ENCODE data around the gene SOAT2. TPM values are rescaled to one million over a fixed set of nuclear protein-coding genes. Genes with fewer than 3 reads are reported as not detected.
"Not testable (repeated sequence)": the region's sequence is repeated elsewhere in the genome, so short reads cannot be mapped to it uniquely, and the experiment has no call there.

Gene SOAT2
- total RNA-seq, 4 donors from 2014 or later, result not detected

DNA sequence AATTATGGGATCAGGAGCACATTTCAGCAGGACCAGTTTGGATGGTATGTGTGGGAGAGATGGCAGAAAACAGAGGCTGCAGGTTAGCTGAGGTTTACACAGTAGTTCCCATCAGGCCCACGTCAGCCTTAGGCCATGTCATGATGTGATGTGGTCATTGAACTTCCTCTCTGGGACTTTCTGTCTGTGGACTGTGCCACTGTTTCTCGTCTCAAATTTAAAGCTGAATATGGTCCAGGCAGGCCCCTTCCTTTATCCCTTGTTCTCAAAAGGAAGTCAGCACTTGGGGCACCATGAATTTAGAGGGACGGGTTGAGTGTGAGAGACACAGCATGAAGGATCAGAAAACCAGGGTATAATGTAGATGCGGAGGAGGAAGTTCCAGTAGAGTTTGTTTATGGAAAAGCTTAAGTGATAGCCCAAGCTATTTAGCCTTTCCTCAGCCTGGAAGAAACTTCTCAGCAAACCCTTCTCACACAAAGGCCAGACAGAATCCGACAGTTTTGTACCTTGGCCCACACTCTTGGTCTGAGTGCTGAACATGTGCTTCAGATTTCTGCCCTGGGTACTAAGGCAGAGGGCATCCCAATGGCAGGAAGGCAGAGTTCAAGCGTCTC is 9.4 kb upstream of the SOAT2 start:
- no peak for TF ChIP-seq POLR2A (IDR thresholded peaks at IDR 0.05)
- TF ChIP-seq, protein P1, sequence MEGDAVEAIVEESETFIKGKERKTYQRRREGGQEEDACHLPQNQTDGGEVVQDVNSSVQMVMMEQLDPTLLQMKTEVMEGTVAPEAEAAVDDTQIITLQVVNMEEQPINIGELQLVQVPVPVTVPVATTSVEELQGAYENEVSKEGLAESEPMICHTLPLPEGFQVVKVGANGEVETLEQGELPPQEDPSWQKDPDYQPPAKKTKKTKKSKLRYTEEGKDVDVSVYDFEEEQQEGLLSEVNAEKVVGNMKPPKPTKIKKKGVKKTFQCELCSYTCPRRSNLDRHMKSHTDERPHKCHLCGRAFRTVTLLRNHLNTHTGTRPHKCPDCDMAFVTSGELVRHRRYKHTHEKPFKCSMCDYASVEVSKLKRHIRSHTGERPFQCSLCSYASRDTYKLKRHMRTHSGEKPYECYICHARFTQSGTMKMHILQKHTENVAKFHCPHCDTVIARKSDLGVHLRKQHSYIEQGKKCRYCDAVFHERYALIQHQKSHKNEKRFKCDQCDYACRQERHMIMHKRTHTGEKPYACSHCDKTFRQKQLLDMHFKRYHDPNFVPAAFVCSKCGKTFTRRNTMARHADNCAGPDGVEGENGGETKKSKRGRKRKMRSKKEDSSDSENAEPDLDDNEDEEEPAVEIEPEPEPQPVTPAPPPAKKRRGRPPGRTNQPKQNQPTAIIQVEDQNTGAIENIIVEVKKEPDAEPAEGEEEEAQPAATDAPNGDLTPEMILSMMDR (IDR thresholded peaks at IDR 0.05), result no peak
- no peak for TF ChIP-seq POLR2AphosphoS5 (IDR thresholded peaks at IDR 0.05)
- TF ChIP-seq EP300 (IDR thresholded peaks at IDR 0.05), result no peak
- H3K9me3 ChIP-seq, result no peaks in the 10 kb centered on the region
- no peaks in the 10 kb centered on the region for H3K36me3 ChIP-seq
- H3K27me3 ChIP-seq, result no peaks in the 10 kb centered on the region
- no peak overlapping the region for H3K27ac ChIP-seq
- H3K4me1 ChIP-seq, result peaks cover 29% of the 10 kb centered on the region
- peak in 1 of 2 donors; percentile 37 for DNase-seq (ENCODE audit: low spot score in 2 of 2)
- 73% methylated on average over 6 of the region's 6 CpGs for WGBS
- no peak overlapping the region for H3K4me3 ChIP-seq

DNA sequence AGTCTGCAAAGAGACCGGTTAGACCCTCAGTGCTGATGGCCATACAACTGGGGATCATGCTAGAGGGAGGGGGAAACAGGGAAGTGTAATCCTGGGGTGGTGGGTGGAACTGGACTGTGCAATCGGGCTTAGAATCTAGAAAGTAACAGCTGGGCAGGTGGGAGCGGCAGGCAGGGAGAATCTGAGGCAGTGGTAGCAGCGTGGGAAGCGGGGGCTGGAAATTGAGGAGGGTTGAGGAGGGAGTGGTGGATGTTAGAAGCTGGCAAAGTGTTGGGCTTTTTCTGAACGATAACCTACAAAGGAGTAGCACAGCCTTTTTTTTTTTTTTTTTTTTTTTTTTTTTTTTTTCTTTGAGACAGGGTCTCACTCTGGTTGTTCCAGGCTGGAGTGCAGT is 8.9 kb upstream of the SOAT2 start:
- TF ChIP-seq POLR2A (IDR thresholded peaks at IDR 0.05), result no peak
- TF ChIP-seq EP300 (IDR thresholded peaks at IDR 0.05), result no peak
- no peak overlapping the region for H3K27ac ChIP-seq
- WGBS, result 73% methylated on average over 6 of the region's 6 CpGs
- no peaks in the 10 kb centered on the region for H3K27me3 ChIP-seq
- H3K9me3 ChIP-seq, result no peaks in the 10 kb centered on the region
- no peak overlapping the region for H3K4me3 ChIP-seq
- peak in 1 of 2 donors; percentile 45 for DNase-seq (ENCODE audit: low spot score in 2 of 2)
- H3K36me3 ChIP-seq, result no peaks in the 10 kb centered on the region
- peaks cover 35% of the 10 kb centered on the region for H3K4me1 ChIP-seq

DNA sequence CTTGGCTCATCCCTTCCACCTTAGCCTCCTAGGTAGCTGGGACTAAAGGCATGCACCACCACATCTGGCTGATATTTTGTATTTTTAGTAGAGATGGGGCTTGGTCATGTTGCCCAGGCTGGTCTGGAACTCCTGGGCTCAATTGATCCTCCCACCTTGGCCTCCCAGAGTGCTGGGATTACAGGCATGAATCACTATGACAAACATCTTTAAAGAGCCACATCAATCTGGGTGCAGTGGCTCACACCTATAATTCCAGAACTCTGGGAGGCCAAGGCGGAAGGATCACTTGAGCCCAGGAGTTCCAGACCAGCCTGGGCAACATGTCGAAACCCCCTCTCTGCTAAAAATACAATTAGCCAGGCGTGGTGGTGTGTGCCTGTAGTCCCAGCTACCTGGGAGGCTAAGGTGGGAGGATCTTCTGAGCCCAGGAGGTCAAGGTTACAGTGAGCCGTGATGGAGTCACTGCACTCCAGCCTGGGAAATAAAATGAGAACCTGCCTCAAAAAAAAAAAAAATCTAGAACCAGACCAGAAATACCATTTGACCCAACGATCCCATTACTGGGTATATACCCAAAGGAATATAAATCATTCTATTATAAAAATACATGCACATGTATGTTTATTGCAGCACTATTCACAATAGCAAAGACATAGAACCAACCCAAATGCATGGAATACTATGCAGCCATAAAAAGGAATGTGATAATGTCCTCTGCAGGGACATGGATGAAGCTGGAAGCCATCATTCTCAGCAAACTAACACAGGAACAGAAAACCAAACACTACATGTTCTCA is 8.3 kb upstream of the SOAT2 start:
- H3K27me3 ChIP-seq; DNase-seq (ENCODE audit: low spot score in 2 of 2); H3K9me3 ChIP-seq; H3K27ac ChIP-seq; H3K4me3 ChIP-seq; H3K36me3 ChIP-seq: not testable (repeated sequence)
- H3K4me1 ChIP-seq, result peaks cover 39% of the 10 kb centered on the region
- WGBS, result 95% methylated on average over 5 of the region's 5 CpGs

DNA sequence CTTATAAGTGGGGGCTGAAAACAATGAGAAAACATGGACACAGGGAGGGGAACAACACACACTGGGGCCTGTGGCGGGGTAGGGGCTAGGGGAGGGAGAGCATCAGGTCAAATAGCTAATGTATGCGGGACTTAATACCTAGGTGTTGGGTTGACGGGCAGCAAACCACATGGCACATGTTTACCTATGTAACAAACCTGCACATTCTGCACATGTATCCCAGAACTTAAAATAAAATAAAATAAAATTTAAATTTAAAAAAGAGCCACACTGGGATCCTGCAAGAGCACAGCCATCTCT is 7.7 kb upstream of the SOAT2 start:
- H3K36me3 ChIP-seq, H3K4me3 ChIP-seq, H3K9me3 ChIP-seq, H3K27me3 ChIP-seq: not testable (repeated sequence)
- peak in 1 of 2 donors; percentile 38 for DNase-seq (ENCODE audit: low spot score in 2 of 2)
- 97% methylated on average over 3 of the region's 3 CpGs for WGBS
- H3K4me1 ChIP-seq, result peaks cover 45% of the 10 kb centered on the region
- peak overlapping the region; percentile 85 for H3K27ac ChIP-seq

DNA sequence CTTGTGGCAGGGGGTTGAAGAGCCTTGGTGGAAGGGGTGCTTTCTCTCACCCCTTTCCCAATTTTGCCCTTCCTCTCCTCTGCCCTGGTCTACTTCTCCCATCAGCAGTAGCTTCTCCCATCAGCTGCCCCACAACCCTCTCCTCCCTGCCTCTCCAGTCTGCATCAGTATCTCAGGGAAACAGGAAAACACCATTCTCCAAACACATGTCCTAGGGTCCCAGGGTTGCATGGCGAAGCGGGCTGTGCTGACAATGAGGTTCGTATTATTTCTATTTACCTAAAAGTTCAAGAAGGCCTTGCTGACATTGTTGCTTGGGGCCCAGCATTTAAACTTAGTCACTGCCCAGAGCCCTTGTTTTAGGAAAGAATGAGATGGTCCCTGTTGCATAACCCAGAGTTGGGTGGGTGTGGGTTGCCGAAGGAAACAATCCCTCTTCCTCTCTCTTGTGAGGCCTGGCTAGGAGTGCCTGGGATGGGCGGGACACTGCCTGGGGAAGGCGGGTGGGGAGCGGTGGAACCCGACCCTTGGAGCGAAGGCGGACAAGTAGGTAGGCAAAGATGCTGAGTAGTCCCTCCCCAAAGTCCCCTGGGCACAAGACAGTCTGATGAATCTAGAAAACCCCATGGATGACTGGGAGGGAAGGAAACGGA is 7.1 kb upstream of the SOAT2 start:
- peak overlapping the region; percentile 85 for H3K27ac ChIP-seq
- H3K4me3 ChIP-seq, result peak overlapping the region; percentile 61
- peaks cover 1% of the 10 kb centered on the region for H3K36me3 ChIP-seq
- 37% methylated on average over 11 of the region's 11 CpGs for WGBS
- no peaks in the 10 kb centered on the region for H3K27me3 ChIP-seq
- peak; percentile 88 to 90 for DNase-seq (ENCODE audit: low spot score in 2 of 2)
- peaks cover 46% of the 10 kb centered on the region for H3K4me1 ChIP-seq
- no peaks in the 10 kb centered on the region for H3K9me3 ChIP-seq
- TF ChIP-seq EP300 (IDR thresholded peaks at IDR 0.05) (no peak), POLR2AphosphoS5 (IDR thresholded peaks at IDR 0.05) (peak in 2 of 3 donors; percentile 59 to 61)

DNA sequence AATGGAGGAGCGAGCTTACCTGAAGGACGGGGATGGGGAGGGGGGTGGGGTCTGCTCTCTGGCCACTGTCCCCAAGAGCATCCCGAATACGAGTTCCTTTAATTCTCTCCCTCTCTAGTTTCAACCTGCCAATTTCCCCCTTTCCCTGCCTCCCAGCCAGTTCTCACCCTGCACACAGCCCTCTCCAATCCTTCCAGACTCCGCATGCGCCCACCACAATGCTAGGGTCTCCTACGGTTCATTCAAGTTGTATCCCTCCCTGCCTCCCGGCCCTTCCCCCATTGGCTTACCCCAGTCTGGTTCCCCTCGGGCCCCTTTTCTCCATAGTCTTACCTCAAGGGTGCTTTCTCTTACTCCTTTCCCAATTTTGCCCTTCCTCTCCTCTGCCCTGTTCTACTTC is 6.5 kb upstream of the SOAT2 start:
- peaks cover 4% of the 10 kb centered on the region for H3K36me3 ChIP-seq
- peak; percentile 57 to 68 for DNase-seq (ENCODE audit: low spot score in 2 of 2)
- H3K4me1 ChIP-seq, result peaks cover 46% of the 10 kb centered on the region
- no peaks in the 10 kb centered on the region for H3K9me3 ChIP-seq
- H3K27ac ChIP-seq, result peak overlapping the region; percentile 85
- no peaks in the 10 kb centered on the region for H3K27me3 ChIP-seq
- WGBS, result 30% methylated on average over 9 of the region's 9 CpGs
- TF ChIP-seq EP300 (IDR thresholded peaks at IDR 0.05) (no peak), POLR2AphosphoS5 (IDR thresholded peaks at IDR 0.05) (no peak), POLR2A (IDR thresholded peaks at IDR 0.05) (no peak)
- TF ChIP-seq, protein P1 (IDR thresholded peaks at IDR 0.05), result no peak
- H3K4me3 ChIP-seq, result peak overlapping the region; percentile 61

DNA sequence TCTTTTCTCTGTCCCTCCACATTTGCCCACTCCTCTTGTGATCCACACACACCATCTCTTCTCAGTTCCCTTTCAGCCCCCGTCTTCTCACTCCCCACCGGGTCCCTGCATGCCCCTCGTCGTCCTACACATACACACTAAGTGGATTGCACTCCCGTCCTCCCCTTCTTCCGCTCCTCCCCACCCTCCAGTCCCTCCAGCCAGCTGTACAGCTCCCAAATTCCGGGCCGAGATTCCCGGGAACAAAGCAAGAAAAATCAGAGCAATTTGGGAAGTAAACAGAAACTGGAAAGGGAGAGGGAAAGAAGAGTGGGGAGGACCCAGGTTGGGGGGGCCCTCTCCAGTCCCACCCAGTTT is 6.1 kb upstream of the SOAT2 start:
- Histone ChIP-seq H3K27me3 (no peaks in the 10 kb centered on the region), H3K4me3 (peak overlapping the region; percentile 61), H3K9me3 (no peaks in the 10 kb centered on the region), H3K4me1 (peaks cover 46% of the 10 kb centered on the region), H3K27ac (peak overlapping the region; percentile 85), H3K36me3 (peaks cover 4% of the 10 kb centered on the region)
- no peak for DNase-seq (ENCODE audit: low spot score in 2 of 2)
- WGBS, result 5% methylated on average over 9 of the region's 9 CpGs
- TF ChIP-seq EP300 (IDR thresholded peaks at IDR 0.05) (no peak), POLR2A (IDR thresholded peaks at IDR 0.05) (no peak), POLR2AphosphoS5 (IDR thresholded peaks at IDR 0.05) (no peak)

All from suprapubic skin (tissue), 4 donors.